Measurements from ENCODE around the gene ZNF823.

ZNF823 gene

DNA sequence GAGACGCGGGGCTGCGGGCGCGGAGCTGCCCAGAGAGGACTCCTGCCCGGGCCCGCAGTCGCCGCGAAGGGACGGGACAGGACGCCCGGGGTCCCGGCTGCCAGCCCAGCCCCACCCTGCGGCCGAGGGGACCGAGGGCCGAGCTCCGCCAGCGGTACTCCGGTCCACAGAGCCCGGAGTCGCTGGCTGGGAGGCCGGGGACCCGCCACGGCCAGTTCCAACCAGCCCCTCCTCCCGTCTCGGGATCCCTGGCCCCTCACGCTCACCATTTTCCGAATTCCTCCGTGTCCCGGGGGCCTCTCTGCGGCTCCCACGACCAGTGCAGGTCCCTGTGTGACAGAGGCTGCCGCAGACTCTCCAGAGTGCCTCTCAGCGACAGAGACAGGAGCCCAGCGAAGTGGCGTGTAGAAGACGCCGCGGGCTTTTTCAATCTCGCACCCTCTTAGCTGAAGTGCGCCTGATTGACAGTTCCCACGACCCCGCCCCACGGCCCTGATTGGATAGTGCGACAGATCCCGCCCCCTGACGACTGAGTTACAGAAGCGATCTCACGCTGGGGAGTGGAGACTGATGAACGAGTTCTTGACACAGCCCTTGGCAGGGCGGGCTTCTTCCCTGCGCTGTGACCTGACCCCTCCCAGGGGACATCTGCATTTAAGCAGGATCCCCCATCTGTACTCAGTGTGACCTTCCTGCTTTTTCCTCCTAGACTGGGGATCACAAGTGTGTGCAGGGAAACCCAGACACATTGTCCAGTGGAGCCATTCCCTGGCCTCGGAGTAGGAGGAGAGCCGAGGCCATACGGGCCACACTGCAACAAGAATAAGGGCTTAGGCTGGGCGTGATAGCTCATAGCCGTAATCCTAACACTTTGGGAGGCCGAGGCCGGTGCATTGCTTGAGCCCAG lies 44.0 kb downstream of the ZNF823 start:
- peaks cover 7% of the 10 kb centered on the region; the same call in 1 of the 2 replicates for H3K9me3 ChIP-seq (ENCODE audit: insufficient read depth, low read length)
- peak overlapping the region; percentile 84 for H3K4me3 ChIP-seq (ENCODE audit: low read length)
- peaks cover 16% of the 10 kb centered on the region for H3K4me1 ChIP-seq (ENCODE audit: low read length)
- H3K27me3 ChIP-seq (ENCODE audit: low read depth, low read length), result peaks cover 7% of the 10 kb centered on the region; the same call in 1 of the 2 replicates
- peak overlapping the region; percentile 79 for H3K4me2 ChIP-seq (ENCODE audit: low read length)
- peak overlapping the region; percentile 74 for H3K9ac ChIP-seq (ENCODE audit: low read length)
- peaks cover 26% of the 10 kb centered on the region for H3K36me3 ChIP-seq (replicated peaks; ENCODE audit: low read depth, low read length)
- H2AFZ ChIP-seq (ENCODE audit: low read depth, low read length), result peak overlapping the region; percentile 60; the same call in 1 of the 2 replicates
- H3K79me2 ChIP-seq (ENCODE audit: low read length), result peaks cover 10% of the 10 kb centered on the region; the same call in 1 of the 2 replicates
- H3K27ac ChIP-seq (ENCODE audit: low read length), result peak overlapping the region; percentile 38
- TF ChIP-seq, protein P1, sequence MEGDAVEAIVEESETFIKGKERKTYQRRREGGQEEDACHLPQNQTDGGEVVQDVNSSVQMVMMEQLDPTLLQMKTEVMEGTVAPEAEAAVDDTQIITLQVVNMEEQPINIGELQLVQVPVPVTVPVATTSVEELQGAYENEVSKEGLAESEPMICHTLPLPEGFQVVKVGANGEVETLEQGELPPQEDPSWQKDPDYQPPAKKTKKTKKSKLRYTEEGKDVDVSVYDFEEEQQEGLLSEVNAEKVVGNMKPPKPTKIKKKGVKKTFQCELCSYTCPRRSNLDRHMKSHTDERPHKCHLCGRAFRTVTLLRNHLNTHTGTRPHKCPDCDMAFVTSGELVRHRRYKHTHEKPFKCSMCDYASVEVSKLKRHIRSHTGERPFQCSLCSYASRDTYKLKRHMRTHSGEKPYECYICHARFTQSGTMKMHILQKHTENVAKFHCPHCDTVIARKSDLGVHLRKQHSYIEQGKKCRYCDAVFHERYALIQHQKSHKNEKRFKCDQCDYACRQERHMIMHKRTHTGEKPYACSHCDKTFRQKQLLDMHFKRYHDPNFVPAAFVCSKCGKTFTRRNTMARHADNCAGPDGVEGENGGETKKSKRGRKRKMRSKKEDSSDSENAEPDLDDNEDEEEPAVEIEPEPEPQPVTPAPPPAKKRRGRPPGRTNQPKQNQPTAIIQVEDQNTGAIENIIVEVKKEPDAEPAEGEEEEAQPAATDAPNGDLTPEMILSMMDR (IDR thresholded peaks at IDR 0.05; ENCODE audit: low read depth, low read length), result no peak
- no peak for TF ChIP-seq EZH2phosphoT487 (IDR thresholded peaks at IDR 0.05; ENCODE audit: low read depth)
- no peaks in the 10 kb centered on the region for H4K20me1 ChIP-seq (ENCODE audit: insufficient read depth, low read length)

DNA sequence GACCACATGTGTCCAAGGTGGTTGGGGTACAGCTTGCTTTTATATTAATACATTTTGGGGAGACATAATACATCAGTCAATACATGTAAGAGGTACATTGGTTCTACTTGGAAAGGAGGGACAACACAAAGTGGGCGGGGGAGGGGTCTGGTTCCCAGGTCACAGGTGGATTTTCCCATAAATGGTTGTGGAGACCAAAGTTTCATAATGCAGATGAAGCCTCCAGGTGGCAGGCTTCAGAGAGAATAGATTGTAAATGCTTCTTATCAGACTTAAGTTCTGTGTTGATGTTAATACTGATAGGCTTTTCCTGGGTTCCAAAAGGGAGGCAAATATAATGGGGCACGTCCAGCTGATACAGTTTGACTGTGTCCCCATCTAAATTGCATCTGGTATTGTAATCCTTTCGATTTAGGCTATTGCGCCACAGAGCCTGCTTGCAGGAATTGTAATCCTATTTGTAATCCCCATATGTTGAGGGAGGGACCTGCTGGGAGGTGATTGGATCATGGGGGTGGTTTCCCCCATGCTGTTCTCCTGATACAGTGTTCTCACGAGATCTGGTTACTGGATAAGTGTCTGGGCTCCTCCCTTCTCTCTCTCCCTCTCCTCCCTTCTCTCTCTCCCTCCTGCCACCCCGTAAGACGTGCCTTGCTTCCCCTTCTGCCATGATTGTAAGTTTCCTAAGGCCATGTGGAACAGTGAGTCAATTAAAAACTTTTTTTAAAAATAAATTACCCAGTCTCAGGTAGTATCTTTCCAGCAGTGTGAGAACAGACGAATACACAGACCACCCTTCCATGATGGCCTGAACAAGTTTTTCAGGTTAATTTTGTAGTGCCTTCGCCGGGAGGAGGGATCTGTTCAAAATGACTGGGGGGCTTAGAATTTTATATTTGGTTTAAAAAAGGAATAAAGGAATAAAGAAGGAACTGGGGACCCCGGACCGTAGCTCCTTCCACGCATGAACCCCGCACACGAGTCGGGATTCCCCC lies 44.9 kb downstream of the ZNF823 start:
- peaks cover 10% of the 10 kb centered on the region; the same call in 1 of the 2 replicates for H3K79me2 ChIP-seq (ENCODE audit: low read length)
- peak overlapping the region; percentile 84 for H3K4me3 ChIP-seq (ENCODE audit: low read length)
- no peak overlapping the region for H3K27ac ChIP-seq (ENCODE audit: low read length)
- H3K36me3 ChIP-seq (replicated peaks; ENCODE audit: low read depth, low read length), result peaks cover 34% of the 10 kb centered on the region
- H3K4me1 ChIP-seq (ENCODE audit: low read length), result peaks cover 16% of the 10 kb centered on the region
- peak overlapping the region; percentile 79 for H3K4me2 ChIP-seq (ENCODE audit: low read length)
- TF ChIP-seq, protein P1 (IDR thresholded peaks at IDR 0.05; ENCODE audit: low read depth, low read length), result peak; percentile 28
- no peak for TF ChIP-seq EZH2phosphoT487 (IDR thresholded peaks at IDR 0.05; ENCODE audit: low read depth)
- H3K9me3 ChIP-seq (ENCODE audit: insufficient read depth, low read length), result peaks cover 10% of the 10 kb centered on the region; the same call in 1 of the 2 replicates
- H2AFZ ChIP-seq (ENCODE audit: low read depth, low read length), result peak overlapping the region; percentile 56; the same call in 1 of the 2 replicates
- peak overlapping the region; percentile 74 for H3K9ac ChIP-seq (ENCODE audit: low read length)
- peaks cover 7% of the 10 kb centered on the region; the same call in 1 of the 2 replicates for H3K27me3 ChIP-seq (ENCODE audit: low read depth, low read length)
- H4K20me1 ChIP-seq (ENCODE audit: insufficient read depth, low read length), result no peaks in the 10 kb centered on the region

DNA sequence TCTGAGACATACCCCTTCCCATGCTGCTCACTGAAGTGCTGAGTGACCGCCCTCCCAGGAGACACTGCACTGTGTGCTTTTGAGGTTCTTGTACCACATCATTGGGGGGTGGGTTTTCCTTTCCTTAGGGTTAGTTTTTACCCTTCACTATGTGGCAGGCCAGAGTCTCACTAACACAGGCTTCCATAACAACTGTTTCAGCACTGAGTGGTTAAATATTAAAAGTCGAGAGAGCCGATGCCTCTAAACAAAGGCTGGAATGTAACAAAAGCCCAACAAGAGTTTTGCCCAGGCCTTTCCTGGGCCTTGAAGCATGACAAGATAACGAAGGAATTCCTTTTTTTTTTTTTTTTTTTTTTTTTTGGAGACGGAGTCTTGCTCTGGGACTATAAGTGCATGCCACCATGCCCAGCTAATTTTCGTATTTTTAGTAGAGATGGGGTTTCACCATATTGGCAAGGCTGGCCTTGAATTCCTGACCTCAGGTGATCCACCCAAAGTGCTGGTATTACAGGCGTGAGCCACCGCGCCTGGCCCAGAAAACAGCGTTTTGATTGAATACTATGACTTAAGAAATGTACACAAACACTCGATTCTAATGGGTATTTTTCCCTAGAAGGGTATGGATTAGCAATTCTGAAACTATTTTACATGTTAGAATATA lies 46.5 kb downstream of the ZNF823 start:
- Histone ChIP-seq H3K4me2 (ENCODE audit: low read length) (no peak overlapping the region), H3K4me1 (ENCODE audit: low read length) (peaks cover 16% of the 10 kb centered on the region), H4K20me1 (ENCODE audit: insufficient read depth, low read length) (no peaks in the 10 kb centered on the region), H3K27me3 (ENCODE audit: low read depth, low read length) (peaks cover 13% of the 10 kb centered on the region; the same call in 1 of the 2 replicates), H3K9ac (ENCODE audit: low read length) (no peak overlapping the region), H3K36me3 (replicated peaks; ENCODE audit: low read depth, low read length) (peaks cover 49% of the 10 kb centered on the region), H2AFZ (ENCODE audit: low read depth, low read length) (no peak overlapping the region), H3K27ac (ENCODE audit: low read length) (no peak overlapping the region), H3K9me3 (ENCODE audit: insufficient read depth, low read length) (peaks cover 21% of the 10 kb centered on the region; the same call in 1 of the 2 replicates), H3K4me3 (ENCODE audit: low read length) (no peak overlapping the region), H3K79me2 (ENCODE audit: low read length) (peaks cover 13% of the 10 kb centered on the region; the same call in 1 of the 2 replicates)
- TF ChIP-seq, protein P1 (IDR thresholded peaks at IDR 0.05; ENCODE audit: low read depth, low read length), result no peak
- no peak for TF ChIP-seq EZH2phosphoT487 (IDR thresholded peaks at IDR 0.05; ENCODE audit: low read depth)

All from OCI-LY3 (cell line).